Liver (tissue), 2 donors: ENCODE measurements around the gene TNFAIP8.

Experiments used
- TF ChIP-seq, protein P1 (sequence below): fragments of 150-350 bp; IDR thresholded peaks from 2 replicates; pipeline ENCODE4 v1.5.1; 2017; ENCODE audit warnings: improper control_type of control experiment, low read depth, low read length; ENCODE audit not compliant: missing input control
- TF ChIP-seq, protein P2 (sequence below): IDR thresholded peaks from 2 replicates; pipeline ENCODE4 v1.6.1; 2016; ENCODE audit warnings: antibody characterized with exemption, mild to moderate bottlenecking
- donor health status: healthy.

DNA sequence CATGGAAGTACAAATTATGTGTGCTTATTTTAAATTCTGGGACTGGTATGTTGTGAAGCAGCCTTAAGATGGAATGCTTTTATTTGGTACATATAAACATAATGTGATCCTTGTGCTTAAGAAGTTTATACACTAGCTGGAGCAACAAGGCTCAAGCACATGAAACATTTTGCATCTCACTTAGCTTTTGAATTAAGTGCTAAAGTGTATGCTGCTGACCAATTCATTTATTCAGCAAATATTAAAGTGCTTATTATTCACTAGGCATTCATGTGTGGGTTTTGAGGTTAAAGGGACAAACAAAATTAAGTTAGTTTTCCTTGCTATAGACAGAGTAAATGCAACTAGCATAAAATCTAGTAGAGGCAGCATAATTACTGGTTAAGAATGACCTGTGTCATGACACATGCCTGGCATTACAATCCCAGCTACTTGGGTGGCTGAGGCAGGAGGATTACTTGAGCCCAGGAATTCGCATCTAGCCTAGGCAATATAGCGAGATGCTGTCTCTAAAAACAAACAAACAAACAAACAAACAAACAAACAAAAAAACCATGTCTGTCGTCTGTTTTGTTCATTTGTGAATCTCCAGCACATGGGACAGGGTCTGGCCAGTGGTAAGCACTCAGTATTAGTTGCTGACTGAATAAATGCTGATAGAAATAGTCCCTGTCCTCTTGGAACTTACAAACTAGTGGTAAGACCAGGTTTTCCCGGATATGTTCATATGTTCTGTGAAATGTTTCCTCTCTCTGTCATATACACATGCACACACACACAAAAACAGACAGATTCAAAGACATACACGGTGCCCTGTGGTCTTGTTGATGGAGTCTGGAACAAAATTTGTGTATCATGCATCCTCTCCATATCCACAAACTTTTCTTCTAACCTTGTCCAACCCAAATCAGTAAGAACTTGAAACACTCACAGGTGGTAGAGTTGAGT lies 41.9 kb upstream of the TNFAIP8 start:
- TF ChIP-seq, protein P1, sequence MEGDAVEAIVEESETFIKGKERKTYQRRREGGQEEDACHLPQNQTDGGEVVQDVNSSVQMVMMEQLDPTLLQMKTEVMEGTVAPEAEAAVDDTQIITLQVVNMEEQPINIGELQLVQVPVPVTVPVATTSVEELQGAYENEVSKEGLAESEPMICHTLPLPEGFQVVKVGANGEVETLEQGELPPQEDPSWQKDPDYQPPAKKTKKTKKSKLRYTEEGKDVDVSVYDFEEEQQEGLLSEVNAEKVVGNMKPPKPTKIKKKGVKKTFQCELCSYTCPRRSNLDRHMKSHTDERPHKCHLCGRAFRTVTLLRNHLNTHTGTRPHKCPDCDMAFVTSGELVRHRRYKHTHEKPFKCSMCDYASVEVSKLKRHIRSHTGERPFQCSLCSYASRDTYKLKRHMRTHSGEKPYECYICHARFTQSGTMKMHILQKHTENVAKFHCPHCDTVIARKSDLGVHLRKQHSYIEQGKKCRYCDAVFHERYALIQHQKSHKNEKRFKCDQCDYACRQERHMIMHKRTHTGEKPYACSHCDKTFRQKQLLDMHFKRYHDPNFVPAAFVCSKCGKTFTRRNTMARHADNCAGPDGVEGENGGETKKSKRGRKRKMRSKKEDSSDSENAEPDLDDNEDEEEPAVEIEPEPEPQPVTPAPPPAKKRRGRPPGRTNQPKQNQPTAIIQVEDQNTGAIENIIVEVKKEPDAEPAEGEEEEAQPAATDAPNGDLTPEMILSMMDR = no peak
- TF ChIP-seq, protein P2, sequence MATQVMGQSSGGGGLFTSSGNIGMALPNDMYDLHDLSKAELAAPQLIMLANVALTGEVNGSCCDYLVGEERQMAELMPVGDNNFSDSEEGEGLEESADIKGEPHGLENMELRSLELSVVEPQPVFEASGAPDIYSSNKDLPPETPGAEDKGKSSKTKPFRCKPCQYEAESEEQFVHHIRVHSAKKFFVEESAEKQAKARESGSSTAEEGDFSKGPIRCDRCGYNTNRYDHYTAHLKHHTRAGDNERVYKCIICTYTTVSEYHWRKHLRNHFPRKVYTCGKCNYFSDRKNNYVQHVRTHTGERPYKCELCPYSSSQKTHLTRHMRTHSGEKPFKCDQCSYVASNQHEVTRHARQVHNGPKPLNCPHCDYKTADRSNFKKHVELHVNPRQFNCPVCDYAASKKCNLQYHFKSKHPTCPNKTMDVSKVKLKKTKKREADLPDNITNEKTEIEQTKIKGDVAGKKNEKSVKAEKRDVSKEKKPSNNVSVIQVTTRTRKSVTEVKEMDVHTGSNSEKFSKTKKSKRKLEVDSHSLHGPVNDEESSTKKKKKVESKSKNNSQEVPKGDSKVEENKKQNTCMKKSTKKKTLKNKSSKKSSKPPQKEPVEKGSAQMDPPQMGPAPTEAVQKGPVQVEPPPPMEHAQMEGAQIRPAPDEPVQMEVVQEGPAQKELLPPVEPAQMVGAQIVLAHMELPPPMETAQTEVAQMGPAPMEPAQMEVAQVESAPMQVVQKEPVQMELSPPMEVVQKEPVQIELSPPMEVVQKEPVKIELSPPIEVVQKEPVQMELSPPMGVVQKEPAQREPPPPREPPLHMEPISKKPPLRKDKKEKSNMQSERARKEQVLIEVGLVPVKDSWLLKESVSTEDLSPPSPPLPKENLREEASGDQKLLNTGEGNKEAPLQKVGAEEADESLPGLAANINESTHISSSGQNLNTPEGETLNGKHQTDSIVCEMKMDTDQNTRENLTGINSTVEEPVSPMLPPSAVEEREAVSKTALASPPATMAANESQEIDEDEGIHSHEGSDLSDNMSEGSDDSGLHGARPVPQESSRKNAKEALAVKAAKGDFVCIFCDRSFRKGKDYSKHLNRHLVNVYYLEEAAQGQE = no peak
